HG02588 (cell line): ENCODE results near the gene ERG28.

ENCODE experiments used
- ATAC-seq: cut with Tn5 transposase; IDR thresholded peaks from one replicate; pipeline ENCODE4 v1.9.1; 2021; ENCODE audit warnings: mild to moderate bottlenecking, moderate library complexity; ENCODE audit not compliant: unreplicated experiment

The ERG28 gene

DNA sequence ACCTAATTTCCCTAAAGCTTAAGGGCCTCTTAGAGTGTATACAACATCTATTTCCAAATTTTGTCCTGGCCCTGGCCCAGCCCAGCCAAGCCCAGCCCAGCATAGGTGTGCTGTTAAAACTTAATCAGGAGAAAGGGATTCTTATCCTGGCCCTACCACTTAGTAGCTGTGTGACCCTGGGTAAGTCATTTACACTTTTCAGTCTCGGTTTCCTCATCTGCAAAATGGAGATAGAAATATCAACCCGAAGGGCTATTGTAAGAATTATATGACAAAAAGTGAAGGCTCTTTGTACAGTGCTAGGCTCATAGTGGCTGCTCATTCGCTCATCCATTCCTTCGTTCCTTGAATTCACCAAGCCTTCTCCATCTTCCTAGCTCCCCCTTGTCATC is 442 bp downstream of the ERG28 start:
- no peak for ATAC-seq

GRCh38 chr14:75658957-75659356 is 1.7 kb downstream of the ERG28 start:
- no peak for ATAC-seq

DNA sequence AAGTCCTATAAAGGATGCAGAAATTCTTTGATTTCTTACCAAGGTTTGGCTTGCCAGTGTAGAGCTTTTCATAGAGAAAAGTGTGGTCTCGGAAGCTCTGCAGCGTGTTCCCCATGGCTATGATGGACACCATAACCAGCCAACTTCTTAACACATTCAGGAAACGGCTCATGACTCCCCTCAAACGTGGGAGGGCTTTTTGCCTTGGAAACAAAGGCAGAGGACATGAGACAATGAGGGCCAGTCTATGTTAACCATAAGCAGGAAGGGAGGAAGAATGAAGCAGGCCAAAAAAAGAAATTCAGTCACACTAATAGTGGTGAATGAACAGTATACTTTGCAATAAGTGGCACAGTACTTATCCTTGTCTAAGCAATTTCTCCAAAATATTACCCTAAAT is 3.3 kb downstream of the ERG28 start:
- ATAC-seq: no peak

DNA sequence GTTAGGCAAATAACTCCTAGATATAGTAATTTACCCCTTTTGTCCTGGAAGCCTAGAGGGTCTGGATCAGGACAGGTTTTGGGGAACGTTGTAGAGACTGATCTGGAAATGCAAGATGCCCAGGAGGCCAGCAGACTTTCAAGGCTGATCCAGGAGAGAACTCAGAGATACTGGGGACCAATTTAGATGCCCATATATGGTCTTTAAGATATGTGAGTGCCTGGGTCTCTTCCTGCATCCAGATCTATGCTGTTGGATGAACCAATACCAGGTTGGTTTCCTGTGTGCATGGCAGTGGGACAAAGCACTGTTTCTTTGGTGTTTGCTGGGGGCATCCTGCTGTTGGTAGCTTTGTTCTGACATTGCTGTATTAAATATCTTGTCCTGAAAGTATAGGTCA is 5.4 kb downstream of the ERG28 start:
- ATAC-seq: no peak

- ATAC-seq: peak; percentile 58
Observed at GRCh38 chr14:75654127-75654732, 6.4 kb downstream of the ERG28 start.

GRCh38 chr14:75653563-75653962 is 7.1 kb downstream of the ERG28 start:
- no peak for ATAC-seq

DNA sequence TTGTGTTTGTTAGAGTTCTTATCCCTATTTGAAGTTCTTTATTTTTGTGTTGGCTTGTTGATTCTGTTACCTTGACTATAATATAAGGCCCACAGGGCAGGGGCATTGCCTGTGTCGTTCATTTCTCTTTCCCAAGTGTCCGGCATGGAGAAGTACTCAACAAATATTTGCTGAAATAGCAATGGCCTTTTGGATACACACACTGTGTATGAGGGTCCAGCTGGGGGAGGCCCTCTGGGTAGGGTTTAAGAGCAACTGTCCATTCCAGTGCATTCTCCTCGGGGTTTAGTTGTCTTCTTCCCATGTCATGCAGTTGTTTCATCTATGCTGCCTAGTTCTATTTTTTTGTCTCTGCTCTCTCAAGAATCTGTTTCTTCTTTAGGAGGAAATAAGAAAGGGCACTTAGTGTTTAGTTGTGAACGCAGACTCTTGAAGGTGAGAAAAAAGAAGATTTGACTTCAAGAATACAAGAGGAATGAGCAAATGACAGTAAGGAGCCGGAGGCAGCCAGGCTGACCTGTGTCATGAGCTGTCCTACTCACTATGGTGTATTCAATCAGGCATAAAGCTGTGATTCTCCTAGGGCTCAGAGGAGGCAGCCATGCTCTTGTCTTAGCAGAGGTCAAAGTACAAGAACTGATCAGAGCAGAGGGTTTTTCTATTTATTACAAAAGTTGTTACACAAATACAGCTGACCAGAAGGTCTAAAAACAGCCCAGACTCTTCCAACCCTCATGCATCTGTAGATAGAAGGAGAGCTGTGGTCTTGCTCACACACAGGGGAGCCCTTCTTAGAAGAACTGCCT is 10.2 kb downstream of the ERG28 start:
- no peak for ATAC-seq

- no peak for ATAC-seq
Observed at GRCh38 chr14:75649773-75650172, 10.9 kb downstream of the ERG28 start.

- no peak for ATAC-seq
Observed at GRCh38 chr14:75649337-75649736, 11.3 kb downstream of the ERG28 start.

- no peak for ATAC-seq
Observed at GRCh38 chr14:75648066-75648838, 12.4 kb downstream of the ERG28 start.

- no peak for ATAC-seq
Observed at GRCh38 chr14:75647640-75648039, 13.0 kb downstream of the ERG28 start.

- ATAC-seq: no peak
Observed at GRCh38 chr14:75646762-75647161, 13.9 kb downstream of the ERG28 start.

- ATAC-seq: no peak
Observed at GRCh38 chr14:75645056-75645455, 15.6 kb downstream of the ERG28 start.

GRCh38 chr14:75643985-75644384 is 16.7 kb downstream of the ERG28 start:
- no peak for ATAC-seq

GRCh38 chr14:75640876-75641275 is 19.8 kb downstream of the ERG28 start:
- no peak for ATAC-seq

DNA sequence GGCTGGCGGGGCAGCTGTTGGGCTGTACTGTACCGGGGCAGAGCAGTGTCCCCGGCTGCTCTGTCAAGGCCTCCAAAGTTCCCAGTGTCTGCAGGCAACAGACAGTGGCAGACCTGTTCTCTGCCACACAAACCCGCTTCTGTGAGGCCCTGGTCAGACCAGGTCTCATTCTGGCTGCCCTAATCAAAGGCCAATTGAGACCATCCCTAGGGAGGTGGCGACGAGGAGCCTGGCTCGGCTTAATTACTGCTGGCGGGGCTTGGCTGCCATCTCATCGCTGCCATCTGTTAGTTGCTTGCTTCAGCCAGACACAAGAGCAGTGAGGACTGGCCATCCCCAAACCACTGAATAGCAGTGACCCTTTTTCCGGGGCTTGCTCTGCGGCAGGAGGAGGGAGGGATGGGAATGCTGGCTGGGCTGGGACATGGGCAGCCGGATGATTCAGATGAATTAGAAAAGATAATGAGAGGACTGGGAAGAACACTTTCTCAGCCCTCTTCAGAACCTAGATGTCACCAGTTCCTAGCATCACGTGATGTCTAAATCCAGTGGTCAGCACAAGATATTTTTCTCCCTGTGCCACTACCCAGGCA is 24.5 kb downstream of the ERG28 start:
- ATAC-seq: no peak

GRCh38 chr14:75634848-75635247 is 25.8 kb downstream of the ERG28 start:
- ATAC-seq: no peak

GRCh38 chr14:75631453-75631831 is 29.2 kb downstream of the ERG28 start:
- no peak for ATAC-seq

GRCh38 chr14:75630695-75631452 is 29.8 kb downstream of the ERG28 start:
- ATAC-seq: no peak

GRCh38 chr14:75628816-75629215 is 31.9 kb downstream of the ERG28 start:
- no peak for ATAC-seq

GRCh38 chr14:75627406-75627805 is 33.3 kb downstream of the ERG28 start:
- ATAC-seq: no peak
